Small intestine (tissue), 7 donors: ENCODE data around the gene DIAPH3. TPM values are rescaled to one million over a fixed set of nuclear protein-coding genes. Genes with fewer than 3 reads are reported as not detected.

ENCODE experiments used
- DNase-seq, 2 donors: peaks; one replicate each; pipeline versions ENCODE4 v3.0.0 to v3.0.0-alpha.2; 2013
- FAIRE-seq: peaks from 2 replicates; lab custom pipeline; 2012; peaks lifted over from hg19 to GRCh38; lab: Jason Lieb, UNC
- H3K27ac ChIP-seq, 3 donors: one replicate each; pipeline ENCODE4 v1.5.1; 2013; ENCODE audit warnings: low read length in 2 of 3, mild to moderate bottlenecking in 2 of 3, control low read depth in 1 of 3, inconsistent platforms in 1 of 3, low read depth in 1 of 3, moderate library complexity in 1 of 3
- H3K27me3 ChIP-seq, 3 donors: one replicate each; pipeline ENCODE4 v1.6.1; 2013; ENCODE audit warnings: low read length in 3 of 3, inconsistent platforms in 1 of 3; ENCODE audit not compliant: control insufficient read depth in 3 of 3, insufficient read depth in 3 of 3
- H3K36me3 ChIP-seq, 3 donors: one replicate each; pipeline ENCODE4 v1.6.1; 2013; ENCODE audit warnings: low read length in 3 of 3, inconsistent platforms in 1 of 3, low read depth in 1 of 3, mild to moderate bottlenecking in 1 of 3, moderate library complexity in 1 of 3; ENCODE audit not compliant: control insufficient read depth in 3 of 3, insufficient read depth in 2 of 3
- H3K4me1 ChIP-seq, 3 donors: one replicate each; pipeline ENCODE4 v1.6.1; 2013; ENCODE audit warnings: low read length in 2 of 3, inconsistent platforms in 1 of 3, low read depth in 1 of 3, mild to moderate bottlenecking in 1 of 3, moderate library complexity in 1 of 3; ENCODE audit not compliant: control insufficient read depth in 3 of 3, insufficient read depth in 2 of 3
- H3K4me3 ChIP-seq, 3 donors: one replicate each; pipeline ENCODE4 v1.5.1; 2013; ENCODE audit warnings: low read length in 3 of 3, control low read depth in 1 of 3, inconsistent platforms in 1 of 3, low read depth in 1 of 3, mild to moderate bottlenecking in 1 of 3, moderate library complexity in 1 of 3
- H3K9me3 ChIP-seq, 2 donors: one replicate each; pipeline ENCODE4 v1.6.1; 2013; ENCODE audit warnings: low read depth in 1 of 2, low read length in 1 of 2; ENCODE audit not compliant: control insufficient read depth in 2 of 2, insufficient read depth in 1 of 2
- WGBS, 3 donors: extraction: QIAGEN DNeasy Blood & Tissue Kit; methylation state at CpG; one replicate each; pipeline ENCODE4 v1.1.7; 2013; 5-methylcytosine and 5-hydroxymethylcytosine counted together
- polyA plus RNA-seq, 4 donors: library from polyadenylated mRNA; stranded (reverse) in 3 of 4; unstranded in 1 of 4; fragments of 200-250 nt in 3 of 4; fragments of 120-200 nt in 1 of 4; gene quantifications; one replicate each; pipeline versions ENCODE4 v1.2.1 to v1.2.3, GENCODE V29; 2013
- donor health status: healthy with polysubstance abuse.
- donor health status: control.
- donor health status: control.
- donor health status: Bipolar disorder and iron deficiency.
- donor health status: healthy.

The DIAPH3 gene
- polyA plus RNA-seq, 4 donors = 0.67 to 4.2 (median 3.1) TPM

DNA sequence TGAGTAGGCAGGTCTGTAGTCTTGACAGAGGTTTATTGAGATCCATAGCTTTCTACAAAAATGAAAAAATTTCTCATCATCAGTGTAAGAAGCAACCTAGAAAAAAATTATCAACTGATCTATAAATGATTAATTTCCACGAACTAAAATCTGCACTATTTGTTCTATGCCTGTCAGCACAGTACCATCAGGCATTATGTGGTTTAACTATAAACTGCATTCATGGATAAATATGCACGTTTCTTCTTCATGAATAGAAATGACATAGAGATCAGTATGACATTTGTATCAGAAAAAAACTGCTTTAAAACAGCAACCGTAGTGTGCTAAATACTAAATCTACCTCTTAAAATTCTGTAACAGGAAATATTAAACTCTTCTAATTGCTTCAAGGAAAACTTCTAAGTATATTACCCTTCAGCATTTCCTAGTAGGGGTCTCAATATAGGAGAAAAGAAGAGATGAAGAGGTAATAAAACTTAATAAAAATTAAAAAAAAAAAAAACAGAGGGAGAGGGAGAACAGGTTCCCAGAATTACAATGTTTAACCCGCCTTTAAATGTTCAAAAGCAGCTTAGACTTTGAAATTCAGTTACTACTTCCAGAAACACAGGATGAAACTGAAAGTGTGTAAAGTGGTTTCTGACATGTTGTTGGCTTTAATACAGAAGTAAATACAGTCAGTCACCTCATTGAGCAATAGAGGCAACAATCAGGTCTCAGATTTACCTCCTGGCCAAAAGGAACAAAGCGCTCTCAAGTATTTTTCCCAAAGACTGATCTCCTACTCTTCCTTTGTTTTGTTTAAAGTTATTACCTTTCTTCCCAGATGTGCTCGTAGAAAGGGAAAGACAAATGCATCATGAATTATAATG is 144.4 kb downstream of the DIAPH3 start:
- H3K27me3 ChIP-seq = no peaks in the 10 kb centered on the region
- H3K4me1 ChIP-seq = no peaks in the 10 kb centered on the region
- DNase-seq (peak; percentile 67 to 78), FAIRE-seq (peak; percentile 41)
- no peak overlapping the region for H3K4me3 ChIP-seq
- 13 to 43% (median 25%) methylated on average over 6 of the region's 6 CpGs for WGBS, 3 donors
- H3K27ac ChIP-seq = peak overlapping the region in 1 of 3 donors; percentile 58
- H3K36me3 ChIP-seq = no peaks in the 10 kb centered on the region
- peaks cover 0 to 10% of the 10 kb centered on the region in 2 donors for H3K9me3 ChIP-seq

- FAIRE-seq = no peak
- Histone ChIP-seq H3K27ac (no peak overlapping the region), H3K9me3 (peaks cover 0 to 3% of the 10 kb centered on the region in 2 donors), H3K27me3 (no peaks in the 10 kb centered on the region), H3K36me3 (no peaks in the 10 kb centered on the region), H3K4me1 (no peaks in the 10 kb centered on the region), H3K4me3 (no peak overlapping the region)
- 57 to 86% (median 60%) methylated on average over 1 of the region's 1 CpG for WGBS, 3 donors
- peak in 1 of 2 donors; percentile 29 for DNase-seq
Measured at GRCh38 chr13:60018536-60018935, 145.2 kb downstream of the DIAPH3 start.

GRCh38 chr13:60016229-60016628 is 147.5 kb downstream of the DIAPH3 start:
- Histone ChIP-seq H3K27me3 (no peaks in the 10 kb centered on the region), H3K4me3 (no peak overlapping the region), H3K9me3 (no peaks in the 10 kb centered on the region), H3K4me1 (peaks cover 0 to 11% (median 2%) of the 10 kb centered on the region in 3 donors), H3K36me3 (no peaks in the 10 kb centered on the region), H3K27ac (no peak overlapping the region)
- no peak for DNase-seq
- no peak for FAIRE-seq
- WGBS, 3 donors = 93 to 95% (median 94%) methylated on average over 4 of the region's 4 CpGs

GRCh38 chr13:60013166-60013565 is 150.6 kb downstream of the DIAPH3 start:
- Histone ChIP-seq H3K36me3 (no peaks in the 10 kb centered on the region), H3K9me3 (no peaks in the 10 kb centered on the region), H3K27me3 (no peaks in the 10 kb centered on the region), H3K4me1 (peaks cover 0 to 20% (median 2%) of the 10 kb centered on the region in 3 donors), H3K27ac (peak overlapping the region in 1 of 3 donors; percentile 47), H3K4me3 (no peak overlapping the region)
- FAIRE-seq (no peak), DNase-seq (no peak)
- WGBS, 3 donors = 93% methylated on average over 6 of the region's 6 CpGs

- Histone ChIP-seq H3K27ac (peak overlapping the region in 2 of 3 donors; percentile 47 to 48), H3K4me1 (peaks cover 0 to 20% (median 2%) of the 10 kb centered on the region in 3 donors), H3K4me3 (no peak overlapping the region), H3K27me3 (no peaks in the 10 kb centered on the region), H3K36me3 (no peaks in the 10 kb centered on the region), H3K9me3 (no peaks in the 10 kb centered on the region)
- no peak for FAIRE-seq
- peak; percentile 74 to 77 for DNase-seq
- 21 to 60% (median 38%) methylated on average over 1 of the region's 1 CpG for WGBS, 3 donors
Measured at GRCh38 chr13:60012488-60012887, 151.2 kb downstream of the DIAPH3 start.

GRCh38 chr13:60009300-60010253 is 154.2 kb downstream of the DIAPH3 start:
- Histone ChIP-seq H3K27me3 (no peaks in the 10 kb centered on the region), H3K4me1 (peaks cover 0 to 20% (median 2%) of the 10 kb centered on the region in 3 donors), H3K4me3 (no peak overlapping the region), H3K27ac (peak overlapping the region; percentile 44 to 85 (median 75)), H3K36me3 (no peaks in the 10 kb centered on the region), H3K9me3 (no peaks in the 10 kb centered on the region)
- FAIRE-seq (peak; percentile 64), DNase-seq (peak; percentile 81 to 92)
- WGBS, 3 donors = 16 to 67% (median 25%) methylated on average over 6 of the region's 6 CpGs

GRCh38 chr13:60001889-60002288 is 161.8 kb downstream of the DIAPH3 start:
- Histone ChIP-seq H3K4me3 (no peak overlapping the region), H3K4me1 (peaks cover 0 to 17% (median 11%) of the 10 kb centered on the region in 3 donors), H3K9me3 (peaks cover 0 to 5% of the 10 kb centered on the region in 2 donors), H3K36me3 (no peaks in the 10 kb centered on the region), H3K27me3 (no peaks in the 10 kb centered on the region), H3K27ac (peak overlapping the region in 1 of 3 donors; percentile 44)
- DNase-seq (no peak), FAIRE-seq (no peak)
- 43 to 81% (median 68%) methylated on average over 2 of the region's 2 CpGs for WGBS, 3 donors

- Histone ChIP-seq H3K36me3 (no peaks in the 10 kb centered on the region), H3K4me1 (peaks cover 0 to 18% (median 11%) of the 10 kb centered on the region in 3 donors), H3K27me3 (no peaks in the 10 kb centered on the region), H3K9me3 (peaks cover 0 to 5% of the 10 kb centered on the region in 2 donors), H3K27ac (peak overlapping the region in 2 of 3 donors; percentile 11 to 44), H3K4me3 (no peak overlapping the region)
- FAIRE-seq (peak; percentile 44), DNase-seq (peak; percentile 72 to 83)
Measured at GRCh38 chr13:60000976-60001375, 162.8 kb downstream of the DIAPH3 start.
